Glomerular visceral epithelial cell (primary cell): ENCODE data around the gene RNASE12.
"Not testable (repeated sequence)": the region's sequence is repeated elsewhere in the genome, so short reads cannot be mapped to it uniquely, and the experiment has no call there.

Source experiments
- DNase-seq: peaks from one replicate; pipeline ENCODE4 v3.0.0-alpha.2; 2016; ENCODE audit errors: extremely low spot score

Gene RNASE12

DNA sequence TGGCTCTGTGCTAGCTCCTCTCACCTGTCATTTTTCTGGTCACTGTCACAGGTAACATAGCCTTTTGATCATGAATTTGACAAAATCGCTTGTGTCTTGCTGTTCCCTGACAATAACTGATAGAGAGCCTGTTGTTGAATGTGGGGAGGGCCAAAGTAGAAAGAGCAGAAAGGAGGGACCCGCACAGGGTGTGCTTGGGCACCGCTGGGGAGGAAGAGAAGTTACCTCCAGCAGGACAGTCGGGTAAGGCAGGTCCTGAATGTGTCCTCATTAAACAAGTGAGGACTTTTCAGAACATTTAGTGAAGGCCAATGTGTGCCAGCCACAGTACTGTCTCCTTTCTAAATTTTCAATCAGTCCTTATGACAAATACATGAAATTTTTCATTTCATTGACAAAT, at the start of gene RNASE12:
Gene RNASE12 (minus strand): TSS at position 142 of the 400 bp plus-strand sequence. CDS start 653 bp downstream, outside the sequence.
- no peak for DNase-seq

- DNase-seq, result peak; percentile 81
These were observed 41.9 kb upstream of the RNASE12 start for GRCh38 chr14:20632831-20633691.

DNA sequence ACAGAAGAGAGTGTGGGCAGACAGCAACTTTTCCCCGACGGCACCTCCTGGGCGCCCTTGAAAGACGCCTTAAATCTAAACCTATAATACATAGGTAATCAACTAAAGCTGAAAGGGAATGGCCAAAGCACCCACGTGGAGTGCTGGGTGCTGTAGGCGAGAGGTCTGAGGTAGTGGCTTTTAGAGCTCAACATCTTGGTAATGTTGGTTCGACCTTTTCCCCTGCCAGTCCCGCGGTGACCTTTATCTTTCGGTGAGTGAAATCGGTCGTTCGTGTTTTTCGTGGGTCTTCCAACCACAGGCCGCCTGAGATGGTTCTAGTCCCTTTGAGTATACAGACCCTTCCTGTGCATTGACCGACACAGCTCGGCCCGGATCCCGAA, 41.3 kb upstream of the RNASE12 start:
- DNase-seq, result no peak

DNA sequence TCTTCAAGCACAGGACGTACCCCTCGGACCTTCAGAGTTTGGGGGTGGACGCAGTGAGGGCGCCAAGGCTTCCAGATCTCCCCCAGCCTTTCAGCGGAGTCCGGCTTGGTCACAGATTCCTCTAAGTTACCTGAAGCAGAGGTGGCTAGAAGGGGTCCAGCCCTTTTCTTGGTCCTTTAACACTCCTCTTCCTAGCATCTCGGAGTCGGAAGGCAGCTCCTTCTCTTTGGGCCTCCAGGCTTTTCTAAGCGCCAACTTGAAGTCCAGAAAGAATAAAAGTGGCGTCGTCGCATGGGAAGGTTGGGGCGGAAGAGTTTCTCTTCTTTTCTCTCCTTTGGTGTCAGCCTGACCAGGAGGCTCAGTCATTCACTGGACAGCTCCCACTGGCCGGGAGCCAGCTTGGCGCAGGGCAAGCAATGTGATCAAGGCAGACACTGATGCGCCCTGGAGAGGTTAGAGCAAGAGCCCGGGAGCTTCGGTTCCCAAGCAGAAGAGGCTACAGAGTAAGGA, 40.8 kb upstream of the RNASE12 start:
- DNase-seq, result peak; percentile 79

GRCh38 chr14:20631023-20631879, 40.1 kb upstream of the RNASE12 start:
- DNase-seq, result peak; percentile 71

GRCh38 chr14:20630340-20631022, 39.3 kb upstream of the RNASE12 start:
- peak; percentile 45 for DNase-seq

- DNase-seq, result no peak
These were observed 37.1 kb upstream of the RNASE12 start for GRCh38 chr14:20628063-20628854.

DNA sequence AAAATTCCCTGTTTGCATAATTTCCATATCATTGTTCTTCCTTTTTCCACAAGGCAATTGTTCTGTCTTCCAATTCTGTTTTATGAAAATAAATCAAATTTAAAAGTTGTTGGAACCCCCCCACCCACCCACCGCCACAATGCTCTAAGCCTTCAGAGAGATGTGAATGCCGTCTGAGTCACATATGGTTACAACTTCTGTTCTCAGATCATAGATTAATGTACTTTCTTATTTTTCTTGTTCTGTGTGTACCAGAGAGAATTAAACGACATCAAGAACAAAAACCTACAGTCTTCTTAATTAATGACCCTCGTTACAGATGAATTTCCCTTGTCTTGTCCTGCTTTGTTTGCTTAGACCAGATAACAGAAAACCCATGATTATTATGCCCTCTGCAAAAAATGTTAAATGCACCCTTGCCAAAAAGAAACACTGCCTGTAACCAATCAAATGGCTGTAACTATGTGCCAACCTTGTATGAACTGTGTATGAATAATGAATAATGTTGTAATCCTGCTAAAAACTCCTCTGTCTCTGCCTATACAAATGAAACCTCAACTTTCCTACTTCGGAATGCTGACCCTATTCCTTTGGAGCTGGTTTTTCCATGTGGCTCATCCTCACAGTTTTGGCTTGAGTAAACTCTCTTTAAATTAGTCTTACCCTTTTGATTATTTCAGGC, 36.3 kb upstream of the RNASE12 start:
- no peak for DNase-seq

GRCh38 chr14:20626274-20626673, 35.1 kb upstream of the RNASE12 start:
- no peak for DNase-seq

DNA sequence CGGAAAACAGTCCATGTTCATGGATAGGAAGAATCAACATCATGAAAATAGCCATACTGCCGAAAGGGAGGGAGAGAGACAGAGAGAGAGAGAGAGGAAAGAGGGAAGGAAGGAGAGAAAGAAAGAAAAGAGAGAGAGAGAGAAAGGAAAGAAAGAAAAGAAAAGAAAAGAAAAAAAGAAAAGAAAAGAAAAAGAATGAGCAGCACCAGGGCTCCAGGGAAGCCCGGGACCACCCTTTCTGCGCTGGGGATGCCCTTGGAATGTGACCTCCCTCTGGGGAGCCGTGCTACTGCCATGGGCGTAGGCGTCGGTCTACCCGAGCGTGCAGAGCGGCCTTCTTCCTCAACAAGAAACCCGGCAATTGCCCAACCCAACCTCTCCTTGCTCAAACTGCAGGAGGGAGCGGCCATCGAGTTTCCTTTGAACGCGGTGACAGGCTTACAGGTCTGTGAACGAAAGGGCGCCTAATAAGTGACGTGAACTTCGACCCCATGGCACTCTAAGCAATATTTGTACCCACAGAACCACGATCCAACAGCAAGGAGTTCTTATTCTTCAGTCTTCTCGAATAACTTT, 33.4 kb upstream of the RNASE12 start:
- DNase-seq, result peak; percentile 62

DNA sequence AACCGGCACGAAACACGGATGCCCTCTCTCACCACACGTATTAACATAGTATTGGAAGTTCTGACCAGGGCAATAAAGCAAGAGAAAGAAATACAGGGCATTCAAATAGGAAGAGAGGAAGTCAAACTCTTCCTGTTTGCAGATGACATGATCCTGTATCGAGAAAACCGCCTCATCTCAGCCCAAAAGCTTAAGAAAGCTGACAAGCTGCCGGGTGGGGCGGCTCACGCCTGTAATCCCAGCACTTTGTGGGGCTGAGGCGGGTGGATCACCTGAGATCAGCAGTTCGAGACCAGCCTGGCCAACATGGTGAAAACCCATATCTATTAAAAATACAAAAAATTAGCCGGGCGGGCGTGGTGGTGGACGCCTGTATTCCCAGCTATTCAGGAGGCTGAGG, 32.6 kb upstream of the RNASE12 start:
- no peak for DNase-seq

- no peak for DNase-seq
These were observed 31.7 kb upstream of the RNASE12 start for GRCh38 chr14:20622816-20623291.

DNA sequence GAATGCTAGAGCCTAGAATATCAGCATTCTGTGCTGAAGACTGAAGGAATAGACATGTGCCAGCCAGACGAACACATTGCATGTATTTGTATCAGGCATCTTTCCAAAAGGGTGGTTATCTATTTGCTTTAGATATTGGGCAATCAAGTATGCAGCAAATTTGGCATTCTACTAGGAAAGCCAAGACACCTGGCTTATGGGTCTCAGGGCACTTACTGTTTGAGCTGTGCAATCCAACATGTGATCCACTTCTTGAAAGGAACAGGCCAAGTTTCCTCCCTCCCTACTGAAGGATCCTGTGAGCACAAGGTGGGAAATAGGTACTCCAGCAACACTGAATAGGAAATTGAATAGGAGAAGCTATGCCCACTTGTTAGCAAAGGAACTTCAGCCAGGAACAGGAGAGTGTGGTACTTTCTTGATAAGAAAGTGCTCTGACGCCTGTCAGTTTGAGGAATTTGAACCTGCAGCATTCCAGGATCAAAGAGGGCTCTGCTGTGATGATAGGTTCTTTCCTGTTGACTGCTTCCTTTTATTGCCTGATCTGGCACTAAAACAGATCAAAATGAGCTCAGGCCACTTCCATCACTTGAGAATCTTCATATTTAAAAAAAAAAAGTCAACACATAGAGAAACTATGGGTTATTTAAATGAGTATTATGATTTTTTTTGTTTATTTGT, 29.8 kb upstream of the RNASE12 start:
- no peak for DNase-seq

DNA sequence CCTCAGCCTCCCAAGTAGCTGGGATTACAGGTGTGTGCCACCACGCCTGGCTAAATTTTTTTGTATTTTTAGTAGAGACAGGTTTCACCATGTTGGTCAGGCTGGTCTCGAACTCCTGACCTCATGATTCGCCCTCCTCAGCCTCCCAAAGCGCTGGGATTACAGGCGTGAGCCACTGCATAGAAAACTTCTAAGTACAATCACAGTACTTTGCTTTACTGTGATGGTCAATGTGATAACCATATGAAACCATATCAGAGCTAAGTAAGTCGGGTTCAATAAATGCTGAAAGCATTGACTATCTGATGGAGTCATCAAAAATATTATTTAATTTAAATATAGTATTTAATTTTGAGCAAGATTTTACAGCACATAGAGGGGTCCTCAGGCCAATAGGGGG, 28.5 kb upstream of the RNASE12 start:
- not testable (repeated sequence) for DNase-seq

GRCh38 chr14:20618271-20618749, 27.1 kb upstream of the RNASE12 start:
- peak; percentile 9 for DNase-seq

DNA sequence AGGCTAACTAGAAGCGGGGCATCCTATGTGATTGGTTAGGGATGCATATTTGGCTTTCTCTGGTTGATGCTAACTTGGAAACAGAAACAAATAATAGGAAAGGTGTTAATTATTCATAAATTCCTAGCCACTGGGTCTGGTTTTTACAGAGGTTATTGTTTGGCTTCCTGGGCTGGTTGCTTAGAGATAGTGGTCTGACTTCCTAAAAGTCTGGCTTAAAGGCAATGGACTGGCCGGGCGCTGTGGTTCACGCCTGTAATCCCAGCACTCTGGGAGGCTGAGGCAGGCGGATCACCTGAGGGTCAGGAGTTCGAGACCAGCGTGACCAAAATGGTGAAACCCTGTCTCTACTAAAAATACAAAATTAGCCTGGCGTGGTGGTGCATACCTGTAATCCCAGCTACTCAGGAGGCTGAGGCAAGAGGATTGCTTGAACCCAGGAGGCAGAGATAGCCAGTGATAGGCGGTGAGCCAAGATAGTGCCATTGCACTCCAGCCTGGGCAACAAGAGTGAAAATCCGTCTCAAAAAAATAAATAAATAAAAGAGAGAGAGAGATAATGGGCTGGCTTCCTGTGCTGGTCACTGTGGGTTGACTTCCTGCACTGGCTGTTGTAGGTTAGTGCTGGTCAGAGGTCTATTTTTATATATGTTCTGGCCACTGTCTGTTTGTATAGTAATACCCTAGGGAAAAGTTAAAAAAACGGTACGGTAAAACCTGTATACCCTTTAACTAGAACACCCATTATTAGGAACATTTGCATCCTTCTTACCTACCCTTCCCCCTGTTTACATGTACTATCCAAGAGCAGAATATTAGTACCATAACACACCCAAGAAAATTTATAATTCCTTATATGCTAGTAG, 26.2 kb upstream of the RNASE12 start:
- DNase-seq, result no peak

- DNase-seq, result no peak
These were observed 24.8 kb upstream of the RNASE12 start for GRCh38 chr14:20615996-20616395.
